Tibial nerve (tissue), 3 donors: ENCODE measurements around the gene PLA2R1.

Experiments used
- POLR2A ChIP-seq, 2 donors: fragments of 450-650 bp; IDR thresholded peaks; one replicate each; pipeline ENCODE4 v1.6.1; 2017; ENCODE audit warnings: antibody characterized with exemption in 2 of 2, mild to moderate bottlenecking in 2 of 2, moderate library complexity in 2 of 2
- TF ChIP-seq, protein P1 (sequence below), 5 experiments: fragments of 200-600 bp in 3 of 5; fragments of 450-650 bp in 2 of 5; sonication (generic) in 3 of 5; IDR thresholded peaks; one replicate each; pipeline ENCODE4 v1.5.1; 2016 to 2019; ENCODE audit warnings: antibody characterized with exemption in 5 of 5, mild to moderate bottlenecking in 3 of 5, moderate library complexity in 2 of 5

DNA sequence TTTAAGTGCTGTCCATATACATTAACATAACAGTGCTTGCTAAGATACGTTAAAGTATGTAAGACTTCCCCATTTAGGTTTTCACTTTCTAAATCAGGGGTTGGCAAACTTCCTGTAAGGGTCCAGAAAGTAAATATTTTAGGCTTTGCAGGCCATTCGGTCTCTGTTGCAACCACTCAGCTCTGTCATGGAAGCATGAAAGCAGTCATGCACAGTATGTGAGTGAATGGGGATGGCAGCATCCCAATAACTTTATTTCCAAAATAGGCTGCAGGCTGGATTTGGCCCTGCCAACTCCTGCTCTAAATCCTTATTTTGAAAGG is 128.7 kb downstream of the PLA2R1 start:
- no peak for TF ChIP-seq POLR2A (IDR thresholded peaks at IDR 0.05)
- TF ChIP-seq, protein P1, sequence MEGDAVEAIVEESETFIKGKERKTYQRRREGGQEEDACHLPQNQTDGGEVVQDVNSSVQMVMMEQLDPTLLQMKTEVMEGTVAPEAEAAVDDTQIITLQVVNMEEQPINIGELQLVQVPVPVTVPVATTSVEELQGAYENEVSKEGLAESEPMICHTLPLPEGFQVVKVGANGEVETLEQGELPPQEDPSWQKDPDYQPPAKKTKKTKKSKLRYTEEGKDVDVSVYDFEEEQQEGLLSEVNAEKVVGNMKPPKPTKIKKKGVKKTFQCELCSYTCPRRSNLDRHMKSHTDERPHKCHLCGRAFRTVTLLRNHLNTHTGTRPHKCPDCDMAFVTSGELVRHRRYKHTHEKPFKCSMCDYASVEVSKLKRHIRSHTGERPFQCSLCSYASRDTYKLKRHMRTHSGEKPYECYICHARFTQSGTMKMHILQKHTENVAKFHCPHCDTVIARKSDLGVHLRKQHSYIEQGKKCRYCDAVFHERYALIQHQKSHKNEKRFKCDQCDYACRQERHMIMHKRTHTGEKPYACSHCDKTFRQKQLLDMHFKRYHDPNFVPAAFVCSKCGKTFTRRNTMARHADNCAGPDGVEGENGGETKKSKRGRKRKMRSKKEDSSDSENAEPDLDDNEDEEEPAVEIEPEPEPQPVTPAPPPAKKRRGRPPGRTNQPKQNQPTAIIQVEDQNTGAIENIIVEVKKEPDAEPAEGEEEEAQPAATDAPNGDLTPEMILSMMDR (IDR thresholded peaks at IDR 0.05): no peak
